Activated CD4-positive, alpha-beta T cell treated with anti-CD3 and anti-CD28 coated beads, Interleukin-2, amount 50 U/mL, for 16 hours (primary cell): ENCODE measurements around the gene ADAMTS2.

Source experiments
- DNase-seq: peaks from one replicate; pipeline ENCODE4 v3.0.0-alpha.2; 2020

Gene ADAMTS2

GRCh38 chr5:179187229-179187678, 158.0 kb downstream of the ADAMTS2 start:
- DNase-seq: no peak

GRCh38 chr5:179186801-179187200, 158.5 kb downstream of the ADAMTS2 start:
- DNase-seq: no peak

- DNase-seq: no peak
Measured at GRCh38 chr5:179185941-179186411, 159.3 kb downstream of the ADAMTS2 start.

DNA sequence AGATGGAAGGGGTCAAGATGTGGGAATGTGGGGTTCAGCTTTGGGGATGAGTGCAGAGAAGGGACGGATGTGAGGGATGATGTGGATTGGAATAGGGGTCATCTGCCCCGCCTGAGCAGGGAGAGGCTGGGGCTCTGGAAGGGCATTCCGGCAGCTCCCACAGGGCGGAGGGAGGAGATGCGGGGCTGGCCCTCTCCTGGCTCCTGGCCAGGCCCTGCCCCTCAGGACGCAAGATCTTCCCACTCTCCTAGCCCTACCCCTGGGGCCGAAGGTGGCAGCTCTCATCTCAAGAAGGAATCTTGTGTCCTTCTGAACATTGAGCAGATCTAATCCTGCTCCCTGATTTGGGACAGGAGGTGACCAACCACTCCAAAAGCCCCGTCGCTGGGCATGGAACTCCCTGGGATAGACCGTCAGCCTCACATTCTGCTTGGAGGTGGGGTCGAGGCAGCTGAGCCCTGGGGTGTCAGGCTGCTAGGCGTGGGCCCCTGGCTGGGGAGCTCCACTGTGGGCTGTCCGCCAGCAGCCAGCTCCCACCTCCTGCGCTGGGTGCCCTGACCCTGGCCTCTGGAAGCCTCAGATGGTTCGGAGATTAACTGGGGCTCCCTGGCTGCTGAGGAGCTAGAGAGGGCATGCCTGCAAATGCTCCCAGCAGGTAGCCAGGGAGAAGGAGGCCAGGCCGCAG, 159.9 kb downstream of the ADAMTS2 start:
- no peak for DNase-seq

DNA sequence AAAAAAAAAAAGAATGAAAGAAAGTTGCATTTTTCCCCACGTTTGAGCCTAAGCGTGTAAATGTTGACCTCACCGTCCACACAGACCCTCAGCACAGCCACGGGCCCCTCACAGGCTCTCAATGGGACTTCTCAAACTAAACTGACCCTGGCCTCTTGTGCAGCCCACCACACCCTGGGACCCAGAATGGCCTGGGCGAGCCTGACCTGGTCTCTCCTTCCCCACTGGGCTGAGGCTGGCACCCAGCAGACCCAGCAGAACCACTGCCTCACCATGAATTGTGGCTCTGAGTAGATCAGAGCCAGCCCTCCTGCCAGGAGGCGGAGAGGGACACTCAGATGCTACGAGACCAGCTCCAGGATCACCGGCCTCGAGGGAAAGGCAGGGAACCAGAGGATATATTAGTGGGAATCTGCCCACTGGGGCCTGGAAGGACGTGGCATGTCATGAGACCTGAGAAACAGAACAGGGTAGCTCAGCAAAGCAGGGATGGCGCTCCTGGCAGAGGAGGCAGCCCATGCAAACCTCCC, 160.7 kb downstream of the ADAMTS2 start:
- DNase-seq: no peak

- no peak for DNase-seq
Measured at GRCh38 chr5:179183481-179183880, 161.8 kb downstream of the ADAMTS2 start.

GRCh38 chr5:179182601-179183000, 162.7 kb downstream of the ADAMTS2 start:
- DNase-seq: no peak

- no peak for DNase-seq
Measured at GRCh38 chr5:179181988-179182387, 163.3 kb downstream of the ADAMTS2 start.

DNA sequence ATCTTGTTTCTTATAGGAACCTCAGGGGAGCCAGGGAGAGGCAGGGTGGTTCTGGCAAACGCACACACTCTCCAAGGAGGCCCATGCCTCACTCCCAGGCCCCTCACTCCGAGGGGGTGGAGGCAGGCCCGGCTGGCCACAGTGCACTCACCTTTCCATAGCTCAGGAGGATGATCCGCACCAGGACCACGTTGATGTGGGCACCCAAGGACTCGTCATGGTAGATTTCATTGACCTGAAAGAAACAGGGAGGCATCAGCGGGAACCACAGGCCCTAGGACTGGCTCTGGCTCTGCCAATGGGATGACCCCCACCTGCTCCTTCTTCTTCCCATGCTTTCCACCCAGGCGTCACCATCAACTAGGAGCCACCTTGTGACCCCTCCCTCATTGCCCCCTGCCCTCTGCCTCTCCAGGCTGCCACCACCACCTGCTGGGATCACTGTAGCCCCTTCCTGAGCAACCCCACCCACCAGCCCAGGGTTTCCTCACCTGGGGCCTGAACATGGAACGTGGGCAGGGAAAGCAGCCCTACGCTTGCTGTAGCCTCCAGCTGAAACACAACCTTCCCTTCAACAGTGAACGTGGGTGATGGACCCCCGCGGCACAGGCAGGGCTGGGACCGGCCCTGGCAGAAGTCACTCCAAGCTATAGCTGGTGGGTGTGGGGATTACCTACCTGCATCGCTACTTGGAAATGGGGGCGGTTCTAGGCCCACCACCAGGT, 164.2 kb downstream of the ADAMTS2 start:
- DNase-seq: no peak

GRCh38 chr5:179180061-179180610, 165.1 kb downstream of the ADAMTS2 start:
- DNase-seq: no peak

DNA sequence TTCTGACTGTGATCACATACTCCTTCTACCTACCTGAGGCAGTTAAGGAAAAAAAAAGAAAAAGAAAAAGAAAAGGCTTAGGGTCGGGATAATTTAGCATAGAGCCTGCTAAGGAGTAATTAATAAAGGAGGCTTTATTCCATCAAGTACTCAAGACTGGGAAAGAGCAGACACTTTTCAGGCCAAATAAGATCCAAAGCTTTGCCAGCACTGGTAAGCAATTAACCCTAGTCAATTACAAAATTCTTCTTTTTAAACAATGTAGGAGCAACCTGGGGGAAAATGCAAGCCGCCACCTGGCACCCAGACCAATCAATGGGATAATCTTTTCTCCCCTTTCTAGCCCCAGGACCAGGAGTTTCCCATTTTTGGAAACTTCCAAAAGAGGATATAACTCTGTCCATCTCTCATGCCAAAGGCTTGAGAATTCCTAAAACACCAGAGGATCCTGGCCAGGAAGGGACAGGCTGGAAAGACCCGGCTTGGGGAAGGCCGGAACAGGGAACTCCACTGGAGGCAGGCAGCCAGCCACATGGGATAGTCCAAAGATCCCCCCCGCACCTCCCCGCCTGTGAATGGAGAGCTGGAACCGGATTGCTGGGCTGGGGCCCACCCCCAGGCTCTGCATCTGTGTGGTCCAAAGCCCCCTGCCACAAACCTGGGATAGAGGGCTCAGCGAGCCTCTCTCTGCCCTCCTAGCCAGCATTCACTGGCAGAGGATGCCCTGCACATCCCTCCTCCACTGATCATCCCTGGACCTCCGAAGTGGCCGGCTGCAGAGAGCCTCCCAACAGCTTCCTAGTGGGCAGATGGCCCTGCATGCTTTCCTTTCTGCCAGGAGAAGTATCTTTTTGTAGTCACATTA, 167.3 kb downstream of the ADAMTS2 start:
- no peak for DNase-seq

- DNase-seq: no peak
Measured at GRCh38 chr5:179176571-179177230, 168.6 kb downstream of the ADAMTS2 start.

DNA sequence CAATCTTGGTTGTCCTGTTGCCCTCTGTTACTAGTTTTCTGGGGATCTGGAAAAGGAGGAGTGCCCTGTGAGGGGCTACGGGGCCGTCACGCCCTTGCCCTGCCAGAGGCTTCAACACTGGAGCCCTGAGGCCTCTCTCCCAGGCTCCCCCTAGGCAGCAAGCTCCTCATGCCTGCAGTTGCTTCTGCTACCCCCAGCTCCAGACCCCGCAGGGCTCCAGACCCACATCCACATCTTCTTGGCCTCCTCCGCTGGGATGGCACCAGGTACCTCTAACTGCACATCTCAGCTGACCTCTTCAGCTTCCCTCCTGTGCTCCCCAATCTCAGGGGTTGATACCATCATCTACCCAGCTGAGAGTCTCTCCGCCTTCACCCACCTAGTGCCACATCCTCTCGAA, 169.1 kb downstream of the ADAMTS2 start:
- DNase-seq: no peak

- DNase-seq: no peak
Measured at GRCh38 chr5:179171816-179172745, 173.2 kb downstream of the ADAMTS2 start.

DNA sequence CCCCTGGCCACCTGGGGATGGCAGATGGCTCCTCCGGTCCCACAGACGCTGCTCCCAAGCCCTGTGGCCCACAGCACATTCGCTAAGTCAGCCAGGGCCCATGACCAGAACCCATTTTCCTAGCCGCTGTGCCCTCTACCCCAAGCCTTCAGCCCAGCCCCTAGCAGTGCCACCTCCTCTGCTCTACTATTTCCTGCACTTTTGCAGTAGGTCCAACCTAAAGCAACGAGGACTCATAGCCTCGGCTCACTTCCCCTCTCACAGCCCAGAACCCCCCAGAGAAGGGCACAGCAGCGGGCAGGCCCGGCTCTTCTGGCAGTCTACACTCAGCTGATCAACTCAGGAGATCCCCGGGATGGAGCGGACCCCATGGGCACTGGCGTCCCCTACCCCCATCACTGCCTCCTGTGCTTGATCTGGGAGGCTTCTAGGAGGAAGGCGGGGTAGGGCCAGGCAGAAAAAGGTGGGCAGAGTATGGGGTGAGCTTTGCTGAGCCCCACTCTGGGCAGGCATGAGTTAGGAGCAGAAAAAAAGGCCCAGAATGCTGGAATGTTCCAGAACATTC, 173.9 kb downstream of the ADAMTS2 start:
- DNase-seq: no peak

- no peak for DNase-seq
Measured at GRCh38 chr5:179170606-179171005, 174.7 kb downstream of the ADAMTS2 start.

DNA sequence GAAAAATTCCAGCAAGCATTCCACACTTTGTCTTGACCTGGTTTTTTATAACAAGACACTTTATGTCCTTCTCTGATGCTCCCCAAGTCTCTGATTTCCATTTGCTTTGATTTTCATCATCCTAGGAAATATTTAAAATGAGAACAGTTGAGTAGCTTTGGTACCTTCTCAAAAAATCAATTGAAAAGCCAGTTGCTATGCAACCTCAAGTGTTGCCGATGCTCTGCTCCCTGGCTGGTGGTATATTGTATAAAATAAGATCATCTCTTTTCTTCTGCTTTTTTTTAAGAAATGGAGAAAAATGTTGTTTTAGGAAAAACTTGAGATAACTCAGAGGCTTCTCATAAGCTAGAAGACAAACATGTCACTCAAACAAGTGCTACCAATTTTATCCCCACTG, 175.4 kb downstream of the ADAMTS2 start:
- no peak for DNase-seq

DNA sequence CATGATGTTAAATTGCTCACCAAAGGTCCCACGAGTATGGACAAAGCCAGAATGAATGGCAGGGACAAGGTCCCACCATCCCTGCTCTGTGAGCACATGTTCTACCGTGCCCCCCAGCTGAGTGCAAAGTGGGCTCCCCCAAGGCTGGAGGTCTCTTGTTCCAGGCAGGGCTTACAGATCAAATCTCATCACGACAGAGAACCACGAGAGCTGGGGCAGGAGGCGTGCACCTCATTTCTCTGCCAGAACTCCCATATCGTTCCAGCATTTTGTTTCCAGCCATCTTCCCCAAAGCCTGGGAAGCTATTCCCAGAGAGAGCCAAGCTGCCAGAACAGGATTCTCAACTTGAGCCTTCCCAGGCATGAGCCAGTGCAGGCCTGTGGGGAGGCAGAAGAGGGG, 176.6 kb downstream of the ADAMTS2 start:
- no peak for DNase-seq

- no peak for DNase-seq
Measured at GRCh38 chr5:179167871-179168451, 177.3 kb downstream of the ADAMTS2 start.
